HL-60 (cell line): ENCODE data around the gene TOP1.

Experiments
- DNase-seq, 2 experiments: peaks; one replicate each; pipeline ENCODE4 v3.0.0-alpha.2; 2010 to 2020; ENCODE audit warnings: low read depth in 1 of 2, low spot score in 1 of 2
- H3K27ac ChIP-seq: fragments of 250-450 bp; sonication (Bioruptor Pico); replicated peaks from 2 replicates; pipeline ENCODE4 v1.5.1; 2020; ENCODE audit warnings: mild to moderate bottlenecking, moderate library complexity
- H3K27me3 ChIP-seq: fragments of 250-450 bp; sonication (Bioruptor Pico); 2 replicates; pipeline ENCODE4 v1.5.1; 2021; ENCODE audit warnings: mild to moderate bottlenecking, moderate library complexity; ENCODE audit not compliant: insufficient read depth, poor library complexity, severe bottlenecking
- H3K4me3 ChIP-seq: replicated peaks from 2 replicates; pipeline ENCODE4 v1.5.1; 2011; ENCODE audit warnings: mild to moderate bottlenecking, control low read depth, low read length; ENCODE audit not compliant: insufficient read depth
- GABPA ChIP-seq: IDR thresholded peaks from 2 replicates; pipeline ENCODE4 v1.6.1; 2012; ENCODE audit warnings: low read depth
- POLR2AphosphoS5 ChIP-seq: IDR thresholded peaks from 2 replicates; pipeline ENCODE4 v1.6.1; 2012; ENCODE audit warnings: low read depth
- SPI1 ChIP-seq: IDR thresholded peaks from 2 replicates; pipeline ENCODE4 v1.6.1; 2012; ENCODE audit warnings: low read depth, mild to moderate bottlenecking, borderline replicate concordance
- TF ChIP-seq, protein P1 (sequence below): IDR thresholded peaks from one replicate; pipeline ENCODE4 v1.5.1; 2011; ENCODE audit warnings: low read length, control low read depth, inconsistent platforms; ENCODE audit not compliant: insufficient read depth
- TF ChIP-seq, protein P2 (sequence below): IDR thresholded peaks from 2 replicates; pipeline ENCODE4 v1.6.1; 2012; ENCODE audit warnings: low read depth; ENCODE audit not compliant: insufficient replicate concordance

Gene TOP1

DNA sequence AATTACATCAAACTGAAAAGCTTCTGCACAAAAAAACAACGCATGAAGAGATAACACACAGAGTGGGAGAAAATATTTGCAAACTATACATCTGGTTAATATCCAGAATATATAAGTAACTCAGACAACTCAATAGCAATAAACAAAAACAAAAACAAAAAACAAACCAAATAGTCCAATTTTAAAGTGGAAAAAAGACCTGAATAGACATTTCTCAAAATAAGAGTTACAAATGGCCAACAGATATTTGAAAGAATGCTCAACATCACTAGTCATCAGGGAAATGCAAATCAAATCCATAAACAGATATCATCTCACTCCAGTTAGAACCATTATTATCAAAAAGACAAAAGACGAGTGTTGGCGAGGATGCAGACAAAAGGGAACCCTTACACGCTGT, 28.8 kb upstream of the TOP1 start:
- H3K27me3 ChIP-seq: no peaks in the 10 kb centered on the region
- no peak overlapping the region for H3K4me3 ChIP-seq
- DNase-seq: no peak
- no peak overlapping the region for H3K27ac ChIP-seq
- TF ChIP-seq, protein P1, sequence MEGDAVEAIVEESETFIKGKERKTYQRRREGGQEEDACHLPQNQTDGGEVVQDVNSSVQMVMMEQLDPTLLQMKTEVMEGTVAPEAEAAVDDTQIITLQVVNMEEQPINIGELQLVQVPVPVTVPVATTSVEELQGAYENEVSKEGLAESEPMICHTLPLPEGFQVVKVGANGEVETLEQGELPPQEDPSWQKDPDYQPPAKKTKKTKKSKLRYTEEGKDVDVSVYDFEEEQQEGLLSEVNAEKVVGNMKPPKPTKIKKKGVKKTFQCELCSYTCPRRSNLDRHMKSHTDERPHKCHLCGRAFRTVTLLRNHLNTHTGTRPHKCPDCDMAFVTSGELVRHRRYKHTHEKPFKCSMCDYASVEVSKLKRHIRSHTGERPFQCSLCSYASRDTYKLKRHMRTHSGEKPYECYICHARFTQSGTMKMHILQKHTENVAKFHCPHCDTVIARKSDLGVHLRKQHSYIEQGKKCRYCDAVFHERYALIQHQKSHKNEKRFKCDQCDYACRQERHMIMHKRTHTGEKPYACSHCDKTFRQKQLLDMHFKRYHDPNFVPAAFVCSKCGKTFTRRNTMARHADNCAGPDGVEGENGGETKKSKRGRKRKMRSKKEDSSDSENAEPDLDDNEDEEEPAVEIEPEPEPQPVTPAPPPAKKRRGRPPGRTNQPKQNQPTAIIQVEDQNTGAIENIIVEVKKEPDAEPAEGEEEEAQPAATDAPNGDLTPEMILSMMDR: no peak
- TF ChIP-seq POLR2AphosphoS5: no peak
- no peak for TF ChIP-seq GABPA
- TF ChIP-seq SPI1: no peak

DNA sequence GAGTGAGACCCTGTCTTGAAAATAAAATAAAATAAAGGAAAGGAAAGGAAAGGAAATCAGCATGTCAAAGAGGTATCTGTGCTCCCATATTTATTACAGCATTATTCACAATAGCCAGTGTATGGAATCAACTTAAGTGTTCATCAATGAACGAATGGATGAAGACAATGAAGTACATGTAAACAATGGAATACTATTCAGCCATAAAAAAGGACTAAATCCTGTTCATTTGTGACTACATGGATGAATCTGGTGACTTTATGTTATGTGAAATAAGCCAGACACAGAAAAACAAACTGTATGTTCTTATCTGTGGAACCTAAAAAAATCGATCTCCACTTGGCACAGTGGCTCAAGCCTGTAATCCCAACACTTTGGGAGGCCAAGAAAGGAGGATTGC, 28.0 kb upstream of the TOP1 start:
- H3K27ac ChIP-seq: no peak overlapping the region
- H3K4me3 ChIP-seq: no peak overlapping the region
- no peaks in the 10 kb centered on the region for H3K27me3 ChIP-seq
- no peak for DNase-seq
- TF ChIP-seq, protein P2, sequence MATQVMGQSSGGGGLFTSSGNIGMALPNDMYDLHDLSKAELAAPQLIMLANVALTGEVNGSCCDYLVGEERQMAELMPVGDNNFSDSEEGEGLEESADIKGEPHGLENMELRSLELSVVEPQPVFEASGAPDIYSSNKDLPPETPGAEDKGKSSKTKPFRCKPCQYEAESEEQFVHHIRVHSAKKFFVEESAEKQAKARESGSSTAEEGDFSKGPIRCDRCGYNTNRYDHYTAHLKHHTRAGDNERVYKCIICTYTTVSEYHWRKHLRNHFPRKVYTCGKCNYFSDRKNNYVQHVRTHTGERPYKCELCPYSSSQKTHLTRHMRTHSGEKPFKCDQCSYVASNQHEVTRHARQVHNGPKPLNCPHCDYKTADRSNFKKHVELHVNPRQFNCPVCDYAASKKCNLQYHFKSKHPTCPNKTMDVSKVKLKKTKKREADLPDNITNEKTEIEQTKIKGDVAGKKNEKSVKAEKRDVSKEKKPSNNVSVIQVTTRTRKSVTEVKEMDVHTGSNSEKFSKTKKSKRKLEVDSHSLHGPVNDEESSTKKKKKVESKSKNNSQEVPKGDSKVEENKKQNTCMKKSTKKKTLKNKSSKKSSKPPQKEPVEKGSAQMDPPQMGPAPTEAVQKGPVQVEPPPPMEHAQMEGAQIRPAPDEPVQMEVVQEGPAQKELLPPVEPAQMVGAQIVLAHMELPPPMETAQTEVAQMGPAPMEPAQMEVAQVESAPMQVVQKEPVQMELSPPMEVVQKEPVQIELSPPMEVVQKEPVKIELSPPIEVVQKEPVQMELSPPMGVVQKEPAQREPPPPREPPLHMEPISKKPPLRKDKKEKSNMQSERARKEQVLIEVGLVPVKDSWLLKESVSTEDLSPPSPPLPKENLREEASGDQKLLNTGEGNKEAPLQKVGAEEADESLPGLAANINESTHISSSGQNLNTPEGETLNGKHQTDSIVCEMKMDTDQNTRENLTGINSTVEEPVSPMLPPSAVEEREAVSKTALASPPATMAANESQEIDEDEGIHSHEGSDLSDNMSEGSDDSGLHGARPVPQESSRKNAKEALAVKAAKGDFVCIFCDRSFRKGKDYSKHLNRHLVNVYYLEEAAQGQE: no peak
- TF ChIP-seq SPI1: no peak
- TF ChIP-seq, protein P1: no peak

DNA sequence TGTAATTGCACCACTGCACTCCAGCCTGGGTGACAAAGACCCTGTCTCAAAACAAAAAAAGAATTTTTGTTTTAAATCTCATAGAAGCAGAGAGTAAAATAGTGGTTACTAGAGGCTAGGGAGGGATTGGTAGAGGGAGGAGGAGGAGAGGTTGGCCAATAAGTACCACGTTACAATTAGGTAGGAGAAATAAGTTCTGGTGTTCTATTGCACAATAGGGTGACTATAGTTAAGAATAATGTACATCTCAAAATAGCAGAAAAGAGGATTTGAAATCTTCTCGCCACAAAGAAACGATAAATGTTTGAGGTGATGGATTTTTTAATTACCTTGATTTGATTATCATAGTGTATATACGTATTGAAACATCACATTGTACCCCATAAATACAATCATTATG, 27.1 kb upstream of the TOP1 start:
- H3K27me3 ChIP-seq: no peaks in the 10 kb centered on the region
- no peak overlapping the region for H3K27ac ChIP-seq
- peak; percentile 12 to 65 for DNase-seq
- no peak for TF ChIP-seq SPI1
- TF ChIP-seq, protein P1: no peak
- TF ChIP-seq, protein P2: no peak
- TF ChIP-seq POLR2AphosphoS5: no peak
- H3K4me3 ChIP-seq: no peak overlapping the region

DNA sequence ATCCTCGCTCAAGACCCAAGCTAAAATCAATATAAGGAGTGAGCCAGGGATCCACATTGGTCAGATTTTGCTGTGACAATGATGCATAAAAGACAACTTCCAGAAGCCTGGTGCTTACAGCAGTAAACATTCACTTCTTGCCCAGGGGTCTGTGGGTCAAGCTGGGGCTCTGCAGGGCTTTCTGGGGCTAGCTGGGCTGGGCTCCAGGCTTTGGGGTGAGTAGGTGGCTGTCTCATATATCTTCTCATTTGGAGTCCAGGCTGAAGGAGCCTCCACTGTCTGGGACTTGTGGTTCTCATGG, 25.8 kb upstream of the TOP1 start:
- Histone ChIP-seq H3K27ac (peak overlapping the region; percentile 81), H3K4me3 (no peak overlapping the region), H3K27me3 (no peaks in the 10 kb centered on the region)
- no peak for DNase-seq
- TF ChIP-seq, protein P1: no peak
- TF ChIP-seq GABPA: no peak
